KOPT-K1 (cell line): Measurements from ENCODE around the gene TP63.
"Not testable (repeated sequence)": the region's sequence is repeated elsewhere in the genome, so short reads cannot be mapped to it uniquely, and the experiment has no call there.

Source experiments
- H3K27ac ChIP-seq: fragments of 200-600 bp; sonication (generic); 2 replicates; pipeline ENCODE4 v1.5.1; 2016; ENCODE audit warnings: antibody characterized with exemption, mild to moderate bottlenecking, low read depth, low read length; ENCODE audit not compliant: poor library complexity, severe bottlenecking
- H3K36me3 ChIP-seq: fragments of 200-600 bp; sonication (generic); 2 replicates; pipeline ENCODE4 v1.5.1; 2017; ENCODE audit warnings: antibody characterized with exemption, mild to moderate bottlenecking, low read length, moderate library complexity; ENCODE audit not compliant: insufficient read depth
- H3K9me3 ChIP-seq: fragments of 200-600 bp; sonication (generic); 2 replicates; pipeline ENCODE4 v1.5.1; 2017; ENCODE audit warnings: antibody characterized with exemption, low read length, mild to moderate bottlenecking; ENCODE audit not compliant: insufficient read depth, poor library complexity, severe bottlenecking

Gene TP63

GRCh38 chr3:189748046-189748445, 116.9 kb downstream of the TP63 start:
- no peaks in the 10 kb centered on the region for H3K36me3 ChIP-seq
- peaks cover 6% of the 10 kb centered on the region for H3K9me3 ChIP-seq
- no peak overlapping the region for H3K27ac ChIP-seq

DNA sequence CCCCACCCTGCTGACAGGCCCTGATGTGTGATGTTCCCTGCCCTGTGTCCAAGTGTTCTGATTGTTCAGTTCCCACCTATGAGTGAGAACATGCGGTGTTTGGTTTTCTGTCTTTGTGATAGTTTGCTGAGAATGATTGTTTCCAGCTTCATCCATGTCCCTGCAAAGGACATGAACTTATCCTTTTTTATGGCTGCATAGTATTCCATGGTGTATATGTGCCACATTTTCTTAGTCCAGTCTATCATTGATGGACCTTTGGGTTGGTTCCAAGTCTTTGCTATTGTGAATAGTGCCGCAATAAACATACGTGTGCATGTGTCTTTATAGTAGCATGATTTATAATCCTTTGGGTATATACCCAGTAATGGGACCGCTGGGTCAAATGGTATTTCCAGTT, 119.8 kb downstream of the TP63 start:
- not testable (repeated sequence) for H3K27ac ChIP-seq, H3K36me3 ChIP-seq, H3K9me3 ChIP-seq

GRCh38 chr3:189754356-189754755, 123.2 kb downstream of the TP63 start:
- H3K9me3 ChIP-seq: no peaks in the 10 kb centered on the region
- no peak overlapping the region for H3K27ac ChIP-seq
- no peaks in the 10 kb centered on the region for H3K36me3 ChIP-seq

DNA sequence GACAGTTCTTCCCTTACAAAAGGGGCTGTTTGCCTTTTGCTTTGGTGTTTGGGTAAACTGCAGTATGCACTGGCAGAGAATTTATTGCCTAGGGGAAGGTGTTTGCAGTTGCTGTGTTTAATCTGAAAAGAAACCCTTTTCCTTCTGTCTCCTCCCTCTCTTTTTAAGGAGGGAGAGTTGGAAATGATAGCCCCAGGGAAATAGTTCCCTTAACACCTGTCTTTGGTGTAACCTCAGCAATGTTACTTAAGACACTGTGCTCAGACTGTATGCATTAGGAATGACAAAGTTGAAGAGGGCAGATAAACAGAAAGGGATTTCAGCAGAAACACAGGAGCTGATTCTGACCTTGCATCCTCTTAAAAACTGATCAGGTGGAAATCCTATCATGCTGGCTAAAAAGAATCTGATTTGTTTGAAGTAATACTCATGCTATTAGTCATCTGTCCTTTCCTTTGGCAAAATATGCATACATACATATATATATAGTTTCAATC, 125.4 kb downstream of the TP63 start:
- Histone ChIP-seq H3K27ac (no peak overlapping the region), H3K9me3 (no peaks in the 10 kb centered on the region), H3K36me3 (no peaks in the 10 kb centered on the region)

- Histone ChIP-seq H3K9me3 (no peaks in the 10 kb centered on the region), H3K27ac (no peak overlapping the region), H3K36me3 (no peaks in the 10 kb centered on the region)
Measured at GRCh38 chr3:189758186-189758585, 127.0 kb downstream of the TP63 start.

- Histone ChIP-seq H3K9me3 (no peaks in the 10 kb centered on the region), H3K36me3 (no peaks in the 10 kb centered on the region), H3K27ac (no peak overlapping the region)
Measured at GRCh38 chr3:189766416-189766815, 135.2 kb downstream of the TP63 start.

DNA sequence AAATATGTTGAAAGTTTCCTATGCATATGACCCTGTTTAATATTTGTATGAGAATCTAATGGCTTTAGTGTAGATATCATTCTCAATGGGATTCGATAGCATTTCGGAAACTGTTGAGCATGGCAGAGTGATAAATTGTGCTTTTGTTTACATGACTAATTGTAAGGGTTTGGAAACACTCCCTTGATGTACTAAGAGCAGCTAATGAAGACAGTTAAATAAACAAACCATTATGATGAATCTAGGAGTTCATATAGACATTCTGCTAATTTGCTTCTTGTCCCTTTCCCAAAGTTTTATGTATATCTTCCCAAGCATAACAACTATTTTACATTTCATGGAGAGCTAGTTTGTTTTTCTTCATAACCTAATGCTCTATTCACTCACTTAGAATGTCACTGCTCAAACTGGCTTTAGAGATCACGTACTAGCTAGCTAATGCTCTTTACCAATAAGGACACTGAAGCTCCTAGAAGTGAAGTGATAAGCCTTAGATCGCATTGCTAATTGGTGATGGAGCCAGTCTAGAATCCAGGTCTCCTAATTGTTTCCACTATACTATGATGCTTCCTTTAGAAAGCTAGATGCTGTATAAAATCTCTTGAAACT, 140.8 kb downstream of the TP63 start:
- Histone ChIP-seq H3K9me3 (no peaks in the 10 kb centered on the region), H3K27ac (no peak overlapping the region), H3K36me3 (no peaks in the 10 kb centered on the region)

- H3K9me3 ChIP-seq: no peaks in the 10 kb centered on the region
- H3K36me3 ChIP-seq: no peaks in the 10 kb centered on the region
- no peak overlapping the region for H3K27ac ChIP-seq
Measured at GRCh38 chr3:189772584-189772983, 141.4 kb downstream of the TP63 start.

GRCh38 chr3:189773056-189773455, 141.9 kb downstream of the TP63 start:
- Histone ChIP-seq H3K9me3 (no peaks in the 10 kb centered on the region), H3K27ac (no peak overlapping the region), H3K36me3 (no peaks in the 10 kb centered on the region)

DNA sequence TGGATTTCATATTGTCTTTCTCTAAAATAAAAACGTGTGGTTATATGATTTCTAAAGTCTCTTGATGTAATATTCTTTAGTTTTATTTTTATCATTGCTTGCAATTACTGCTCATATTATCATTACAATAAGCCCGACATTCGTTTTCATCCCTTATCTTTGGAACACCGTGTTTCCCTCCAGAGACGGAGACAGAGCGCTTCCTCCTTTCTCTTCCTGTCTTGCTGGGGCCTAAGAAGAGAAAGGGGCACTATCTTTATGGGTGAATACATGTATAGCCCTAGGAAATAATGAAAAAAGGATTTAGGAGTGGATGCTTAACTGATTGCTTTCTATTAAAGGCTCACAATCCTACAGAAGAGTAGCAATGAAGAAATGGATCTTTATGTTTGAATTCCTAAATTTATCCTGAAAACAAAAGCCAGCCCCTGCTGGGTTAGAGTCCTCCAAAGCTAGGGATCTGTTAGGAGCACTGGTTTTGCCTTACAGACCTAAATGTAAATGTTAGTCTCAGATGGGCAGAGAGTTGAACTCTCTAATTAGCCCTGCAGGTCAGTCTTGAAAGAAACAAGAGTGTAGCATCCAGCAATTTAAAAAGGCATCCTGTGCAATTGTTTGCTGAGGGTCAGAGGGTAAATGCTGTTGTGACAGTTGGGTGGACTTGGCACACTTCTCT, 145.1 kb downstream of the TP63 start:
- Histone ChIP-seq H3K9me3 (no peaks in the 10 kb centered on the region), H3K27ac (no peak overlapping the region), H3K36me3 (no peaks in the 10 kb centered on the region)

DNA sequence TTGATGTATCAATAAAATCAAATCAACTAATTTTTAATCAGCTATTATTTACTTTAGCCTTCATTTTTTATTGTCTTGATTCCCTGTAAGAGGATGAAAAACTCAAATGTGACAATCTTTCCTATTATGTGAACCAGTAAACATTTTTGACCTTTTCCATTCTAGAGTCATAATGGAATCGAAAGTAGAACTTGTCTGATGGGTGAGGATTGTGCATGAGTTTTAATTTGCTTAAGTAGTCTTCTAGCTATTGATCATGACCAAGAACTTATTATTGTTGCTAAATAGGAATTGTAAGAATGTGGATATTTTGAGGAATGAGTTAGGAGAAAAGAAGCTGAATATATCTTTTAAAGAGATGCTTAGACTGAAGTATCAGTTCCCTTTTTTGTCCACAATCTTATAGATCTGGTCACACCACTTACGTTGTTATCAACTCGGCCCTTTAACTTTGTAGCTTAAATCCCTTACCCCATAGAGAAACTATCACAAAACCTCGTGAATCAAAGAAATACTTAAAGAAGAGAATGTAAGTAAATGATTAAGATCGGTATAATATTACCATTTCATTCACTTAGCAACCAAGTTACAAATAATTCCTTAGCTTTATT, 147.3 kb downstream of the TP63 start:
- Histone ChIP-seq H3K36me3 (no peaks in the 10 kb centered on the region), H3K27ac (no peak overlapping the region)

GRCh38 chr3:189779166-189779565, 148.0 kb downstream of the TP63 start:
- H3K27ac ChIP-seq: no peak overlapping the region
- no peaks in the 10 kb centered on the region for H3K36me3 ChIP-seq
- no peaks in the 10 kb centered on the region for H3K9me3 ChIP-seq

More for the DNA sequence above, 147.3 kb downstream of the TP63 start:
- H3K9me3 ChIP-seq: no peaks in the 10 kb centered on the region

GRCh38 chr3:189780546-189781270, 149.5 kb downstream of the TP63 start:
- Histone ChIP-seq H3K9me3 (no peaks in the 10 kb centered on the region), H3K36me3 (no peaks in the 10 kb centered on the region), H3K27ac (no peak overlapping the region)

DNA sequence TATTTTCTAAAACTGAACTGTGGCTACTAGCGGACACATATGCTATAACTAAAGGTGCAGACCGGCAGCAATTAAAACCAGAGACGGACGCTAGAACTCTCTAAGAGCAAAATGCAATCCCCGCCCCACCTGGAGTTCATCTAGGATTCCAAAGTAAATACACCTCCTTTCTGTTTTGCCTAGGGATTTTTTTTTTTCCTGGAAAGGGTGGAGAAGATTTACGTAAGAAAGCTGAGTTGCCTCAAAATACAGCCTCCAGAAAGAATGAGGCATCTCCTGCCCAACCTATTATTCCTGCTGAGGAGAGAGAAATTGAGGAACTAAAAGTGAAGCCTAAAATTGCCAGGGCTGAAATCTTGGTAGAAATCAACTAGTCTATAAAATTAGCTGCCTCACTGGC, 150.2 kb downstream of the TP63 start:
- H3K27ac ChIP-seq: no peak overlapping the region
- H3K9me3 ChIP-seq: no peaks in the 10 kb centered on the region

DNA sequence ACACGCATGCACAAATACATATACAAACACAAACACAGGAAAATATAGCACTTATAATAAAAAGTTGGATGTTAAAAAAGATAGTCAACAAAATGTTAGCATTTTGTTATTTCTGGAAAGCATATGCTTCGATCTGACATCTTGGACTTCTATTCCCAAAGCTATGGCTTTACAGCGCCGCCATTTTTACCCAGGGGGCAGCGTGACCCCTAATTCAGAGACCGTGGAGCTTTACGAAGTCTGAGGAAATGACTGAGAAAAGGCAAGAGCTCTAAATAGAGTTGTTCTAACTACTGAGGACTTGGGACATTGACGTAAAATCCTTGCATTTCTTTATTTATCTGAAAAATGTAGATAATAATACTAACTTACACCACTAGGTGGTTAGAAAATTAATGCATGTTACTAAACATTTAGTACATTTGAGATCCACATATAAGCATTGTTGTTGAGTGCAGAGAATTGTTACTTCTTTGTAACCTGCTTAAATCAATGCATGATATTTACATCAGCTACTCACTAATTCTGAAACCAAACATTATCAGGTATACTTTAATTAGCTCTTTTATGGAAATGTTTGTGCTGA, 155.4 kb downstream of the TP63 start:
- Histone ChIP-seq H3K9me3 (no peaks in the 10 kb centered on the region), H3K27ac (no peak overlapping the region), H3K36me3 (no peaks in the 10 kb centered on the region)

More for the DNA sequence above, 150.2 kb downstream of the TP63 start:
- no peaks in the 10 kb centered on the region for H3K36me3 ChIP-seq
